ENCODE results near the gene KIAA0319L.

DNA sequence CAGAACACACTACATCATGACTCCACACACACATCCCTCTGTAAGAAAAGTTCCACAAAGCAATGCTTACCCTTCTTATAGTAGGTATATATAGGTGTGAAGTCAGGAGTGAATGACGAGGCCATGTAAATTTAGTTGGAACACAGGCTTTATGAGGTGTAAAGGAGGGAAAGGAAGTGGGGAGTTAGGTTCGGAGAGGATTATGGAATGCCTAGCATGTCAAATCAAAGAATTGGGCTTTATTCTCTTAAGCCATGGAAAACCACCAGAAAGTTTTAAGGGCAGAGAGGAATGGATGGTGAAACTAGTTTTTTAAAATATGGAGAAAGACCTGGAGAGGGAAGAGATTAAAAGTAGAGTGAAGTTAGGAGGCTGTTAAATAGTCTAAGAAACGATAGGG lies 42.2 kb upstream of the KIAA0319L start:
- TF ChIP-seq CTCF (conservative IDR thresholded peaks at IDR 0.05; ENCODE audit: low read depth, low read length): no peak
- no peak for TF ChIP-seq EZH2phosphoT487 (IDR thresholded peaks at IDR 0.05; ENCODE audit: borderline replicate concordance, low read length)
- no peak for TF ChIP-seq EZH2 (IDR thresholded peaks at IDR 0.05; ENCODE audit: low read length, unreplicated experiment)

Measured in PC-3 (cell line).